HepG2 (cell line): Measurements from ENCODE around the gene INF2. TPM values are rescaled to one million over a fixed set of nuclear protein-coding genes. Genes with fewer than 3 reads are reported as not detected.

Experiments used
- ARID2 ChIP-seq: sonication (generic); formaldehyde crosslinking; IDR thresholded peaks from 2 replicates; pipeline ENCODE4 v1.8.1; 2022; ENCODE audit warnings: mild to moderate bottlenecking, missing genetic modification reagents, borderline replicate concordance
- ASH2L ChIP-seq: fragments of 300-600, 200-600 bp; sonication (generic); IDR thresholded peaks from 2 replicates; pipeline ENCODE4 v1.7.0; 2017; ENCODE audit warnings: low read depth, mild to moderate bottlenecking, moderate library complexity, mixed read lengths, low read length; ENCODE audit not compliant: insufficient read length
- BRCA1 ChIP-seq: sonication (generic); formaldehyde crosslinking; IDR thresholded peaks from 2 replicates; pipeline ENCODE4 v1.4.0; 2020; ENCODE audit warnings: missing genetic modification reagents
- HNRNPK ChIP-seq: fragments of 200-400 bp; formaldehyde crosslinking; IDR thresholded peaks from 2 replicates; pipeline ENCODE4 v1.6.1; 2018; ENCODE audit warnings: low read length, low read depth, moderate library complexity, mild to moderate bottlenecking; ENCODE audit not compliant: poor library complexity, severe bottlenecking
- JUND ChIP-seq: sonication (generic); formaldehyde crosslinking; IDR thresholded peaks from 2 replicates; pipeline ENCODE4 v1.8.0; 2022; ENCODE audit warnings: mild to moderate bottlenecking, missing genetic modification reagents
- KDM5B ChIP-seq: sonication (generic); formaldehyde crosslinking; IDR thresholded peaks from 2 replicates; pipeline ENCODE4 v1.4.0; 2020; ENCODE audit warnings: missing genetic modification reagents, mild to moderate bottlenecking, borderline replicate concordance
- NR2C2 ChIP-seq: sonication (generic); formaldehyde crosslinking; IDR thresholded peaks from 2 replicates; pipeline ENCODE4 v1.4.0; 2020; ENCODE audit warnings: missing genetic modification reagents, mild to moderate bottlenecking, moderate library complexity, borderline replicate concordance
- RARA ChIP-seq: IDR thresholded peaks from 2 replicates; pipeline ENCODE4 v1.6.1; 2016; ENCODE audit warnings: missing genetic modification reagents, missing compliant biosample characterization
- ZBTB21 ChIP-seq: sonication (generic); formaldehyde crosslinking; IDR thresholded peaks from 2 replicates; pipeline ENCODE4 v1.4.0; 2020; ENCODE audit warnings: missing genetic modification reagents
- ZNF136 ChIP-seq: sonication (generic); formaldehyde crosslinking; IDR thresholded peaks from 2 replicates; pipeline ENCODE4 v1.8.1; 2022; ENCODE audit warnings: low read depth, mild to moderate bottlenecking, moderate library complexity, missing genetic modification reagents
- ZNF263 ChIP-seq: sonication (generic); formaldehyde crosslinking; IDR thresholded peaks from 2 replicates; pipeline ENCODE4 v1.4.0; 2020; ENCODE audit warnings: missing genetic modification reagents
- ZNF546 ChIP-seq: sonication (generic); formaldehyde crosslinking; conservative IDR thresholded peaks from 2 replicates; pipeline ENCODE4 v1.8.1; 2023; ENCODE audit warnings: mild to moderate bottlenecking, missing genetic modification reagents
- ZNF678 ChIP-seq: sonication (generic); formaldehyde crosslinking; IDR thresholded peaks from 2 replicates; pipeline ENCODE4 v1.4.0; 2020; ENCODE audit warnings: mild to moderate bottlenecking, missing genetic modification reagents
- ZSCAN25 ChIP-seq: sonication (generic); formaldehyde crosslinking; IDR thresholded peaks from 2 replicates; pipeline ENCODE4 v1.8.0; 2022; ENCODE audit warnings: mild to moderate bottlenecking, missing genetic modification reagents
- polyA plus RNA-seq, 8 experiments: library from polyadenylated mRNA; depleted of rRNA in 3 of 8; stranded (reverse) in 7 of 8; unstranded in 1 of 8; fragments of >200 nt; fragmentation: Illumina TruSeq in 4 of 8; extraction: Trizol in 4 of 8; gene quantifications; 2 replicates each; pipeline versions ENCODE4 v1.2.1 to v1.2.3, GENCODE V29; 2011 to 2016; ENCODE audit warnings: low read depth in 4 of 8, missing spikeins in 1 of 8, mixed read lengths in 1 of 8; ENCODE audit not compliant: insufficient read depth in 1 of 8
- total RNA-seq, 5 experiments: library from RNA; depleted of rRNA; stranded (reverse); fragments of >200 nt; fragmentation: Illumina TruSeq; extraction: Trizol; gene quantifications; 2 replicates each; pipeline ENCODE4 v1.2.3, GENCODE V29; 2016; ENCODE audit warnings: low read depth in 1 of 5
- TF ChIP-seq, protein P1 (sequence below): sonication (generic); formaldehyde crosslinking; IDR thresholded peaks from 2 replicates; pipeline ENCODE4 v1.4.0; 2020; ENCODE audit warnings: mild to moderate bottlenecking, missing genetic modification reagents
- TF ChIP-seq, protein P2 (sequence below): sonication (generic); formaldehyde crosslinking; IDR thresholded peaks from 2 replicates; pipeline ENCODE4 v1.5.0; 2020; ENCODE audit warnings: mild to moderate bottlenecking, missing genetic modification reagents
- TF ChIP-seq, protein P3 (sequence below): IDR thresholded peaks from 2 replicates; pipeline ENCODE4 v1.6.1; 2016; ENCODE audit warnings: control low read depth

INF2 gene
- total and polyA plus RNA-seq, 2 of the 13 experiments (the other 11 are each of a cell fraction or from before 2014, with no cell fraction given) = 16.4 to 26.4 TPM

DNA sequence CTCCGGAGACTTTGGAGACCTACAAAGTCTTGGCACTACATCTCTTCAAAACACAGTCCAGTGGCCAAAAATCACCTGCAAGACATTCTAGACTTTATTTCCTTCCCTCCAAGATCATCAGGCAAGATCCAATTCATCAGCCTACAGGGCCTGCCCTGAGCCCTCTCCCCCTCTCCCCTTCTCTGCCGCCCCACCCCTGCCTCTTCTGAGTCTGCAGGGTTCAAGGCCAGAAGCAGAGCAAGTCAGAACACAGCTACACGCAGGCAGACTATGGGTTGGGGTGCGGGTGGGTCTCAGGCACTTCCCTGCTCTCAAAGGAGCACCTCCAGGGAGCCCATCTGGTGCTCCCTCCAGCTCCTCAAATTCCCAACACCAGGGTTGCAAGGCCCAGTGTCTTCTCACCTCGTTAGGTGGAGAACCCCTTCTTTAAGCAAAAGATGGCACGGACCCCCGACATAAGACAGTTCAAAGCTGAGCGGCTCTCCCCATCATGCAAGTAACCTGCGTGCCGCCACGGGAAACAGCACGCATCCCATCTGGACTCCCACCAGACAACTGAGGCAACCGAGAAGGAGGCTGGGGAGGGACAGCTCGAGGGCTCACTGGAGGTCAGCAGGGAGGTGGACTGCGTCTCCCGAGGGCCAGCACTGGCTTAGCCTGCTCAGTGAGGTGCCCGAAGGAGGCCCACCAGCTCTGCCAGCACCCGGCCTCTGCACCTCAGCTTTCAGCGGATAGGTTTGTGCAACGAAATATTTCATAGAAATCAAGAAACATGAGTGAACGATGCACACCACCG lies 5.6 kb upstream of the INF2 start (continued):
- TF ChIP-seq RARA = peak; percentile 27; the same call in 1 of the 2 replicates
- TF ChIP-seq ASH2L = no peak
- peak; percentile 95 for TF ChIP-seq ZSCAN25 (CRISPR knock-in tag)
- TF ChIP-seq BRCA1 = no peak
- no peak for TF ChIP-seq HNRNPK
- TF ChIP-seq, protein P1, sequence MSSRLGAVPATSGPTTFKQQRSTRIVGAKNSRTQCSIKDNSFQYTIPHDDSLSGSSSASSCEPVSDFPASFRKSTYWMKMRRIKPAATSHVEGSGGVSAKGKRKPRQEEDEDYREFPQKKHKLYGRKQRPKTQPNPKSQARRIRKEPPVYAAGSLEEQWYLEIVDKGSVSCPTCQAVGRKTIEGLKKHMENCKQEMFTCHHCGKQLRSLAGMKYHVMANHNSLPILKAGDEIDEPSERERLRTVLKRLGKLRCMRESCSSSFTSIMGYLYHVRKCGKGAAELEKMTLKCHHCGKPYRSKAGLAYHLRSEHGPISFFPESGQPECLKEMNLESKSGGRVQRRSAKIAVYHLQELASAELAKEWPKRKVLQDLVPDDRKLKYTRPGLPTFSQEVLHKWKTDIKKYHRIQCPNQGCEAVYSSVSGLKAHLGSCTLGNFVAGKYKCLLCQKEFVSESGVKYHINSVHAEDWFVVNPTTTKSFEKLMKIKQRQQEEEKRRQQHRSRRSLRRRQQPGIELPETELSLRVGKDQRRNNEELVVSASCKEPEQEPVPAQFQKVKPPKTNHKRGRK (CRISPR knock-in tag) = no peak
- no peak for TF ChIP-seq JUND (CRISPR knock-in tag)
- no peak for TF ChIP-seq ZNF546 (CRISPR knock-in tag)
- no peak for TF ChIP-seq ZNF136 (CRISPR knock-in tag)
- no peak for TF ChIP-seq NR2C2 (CRISPR knock-in tag)
- TF ChIP-seq ARID2 = no peak
- TF ChIP-seq, protein P2, sequence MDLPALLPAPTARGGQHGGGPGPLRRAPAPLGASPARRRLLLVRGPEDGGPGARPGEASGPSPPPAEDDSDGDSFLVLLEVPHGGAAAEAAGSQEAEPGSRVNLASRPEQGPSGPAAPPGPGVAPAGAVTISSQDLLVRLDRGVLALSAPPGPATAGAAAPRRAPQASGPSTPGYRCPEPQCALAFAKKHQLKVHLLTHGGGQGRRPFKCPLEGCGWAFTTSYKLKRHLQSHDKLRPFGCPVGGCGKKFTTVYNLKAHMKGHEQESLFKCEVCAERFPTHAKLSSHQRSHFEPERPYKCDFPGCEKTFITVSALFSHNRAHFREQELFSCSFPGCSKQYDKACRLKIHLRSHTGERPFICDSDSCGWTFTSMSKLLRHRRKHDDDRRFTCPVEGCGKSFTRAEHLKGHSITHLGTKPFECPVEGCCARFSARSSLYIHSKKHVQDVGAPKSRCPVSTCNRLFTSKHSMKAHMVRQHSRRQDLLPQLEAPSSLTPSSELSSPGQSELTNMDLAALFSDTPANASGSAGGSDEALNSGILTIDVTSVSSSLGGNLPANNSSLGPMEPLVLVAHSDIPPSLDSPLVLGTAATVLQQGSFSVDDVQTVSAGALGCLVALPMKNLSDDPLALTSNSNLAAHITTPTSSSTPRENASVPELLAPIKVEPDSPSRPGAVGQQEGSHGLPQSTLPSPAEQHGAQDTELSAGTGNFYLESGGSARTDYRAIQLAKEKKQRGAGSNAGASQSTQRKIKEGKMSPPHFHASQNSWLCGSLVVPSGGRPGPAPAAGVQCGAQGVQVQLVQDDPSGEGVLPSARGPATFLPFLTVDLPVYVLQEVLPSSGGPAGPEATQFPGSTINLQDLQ = no peak
- TF ChIP-seq ZNF263 (CRISPR knock-in tag) = peak; percentile 88
- no peak for TF ChIP-seq ZBTB21 (CRISPR knock-in tag)
- no peak for TF ChIP-seq ZNF678
- TF ChIP-seq, protein P3, sequence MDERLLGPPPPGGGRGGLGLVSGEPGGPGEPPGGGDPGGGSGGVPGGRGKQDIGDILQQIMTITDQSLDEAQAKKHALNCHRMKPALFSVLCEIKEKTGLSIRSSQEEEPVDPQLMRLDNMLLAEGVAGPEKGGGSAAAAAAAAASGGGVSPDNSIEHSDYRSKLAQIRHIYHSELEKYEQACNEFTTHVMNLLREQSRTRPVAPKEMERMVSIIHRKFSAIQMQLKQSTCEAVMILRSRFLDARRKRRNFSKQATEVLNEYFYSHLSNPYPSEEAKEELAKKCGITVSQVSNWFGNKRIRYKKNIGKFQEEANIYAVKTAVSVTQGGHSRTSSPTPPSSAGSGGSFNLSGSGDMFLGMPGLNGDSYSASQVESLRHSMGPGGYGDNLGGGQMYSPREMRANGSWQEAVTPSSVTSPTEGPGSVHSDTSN = no peak
- no peak for TF ChIP-seq KDM5B (CRISPR knock-in tag)
- TF ChIP-seq, all 625 proteins: peak for 3
